Endothelial cell of umbilical vein (primary cell): ENCODE data around the gene AJUBA. TPM values are rescaled to one million over a fixed set of nuclear protein-coding genes. Genes with fewer than 3 reads are reported as not detected.
"Not testable (repeated sequence)": the region's sequence is repeated elsewhere in the genome, so short reads cannot be mapped to it uniquely, and the experiment has no call there.

ENCODE experiments used
- BruUV-seq: library from RNA; stranded (reverse); fragments of 400-500 nt; replicated peaks from 2 replicates; lab custom pipeline; 2021; lab: Mats Ljungman, UMichigan
- CTCF ChIA-PET: fragments of 300-600, 350-600 bp; sonication (Branson Sonifier 250); formaldehyde crosslinking; loops from one replicate; lab custom pipeline; 2021; ENCODE audit warnings: antibody characterized with exemption, inconsistent platforms; lab: Charles Lee
- POLR2A ChIA-PET: fragments of 300-600, 350-600 bp; sonication (Branson Sonifier 250); formaldehyde crosslinking; loops from one replicate; lab custom pipeline; 2021; ENCODE audit warnings: antibody characterized with exemption, inconsistent platforms; lab: Charles Lee
- DNase-seq: peaks from one replicate; pipeline ENCODE4 v3.0.0-alpha.2; 2011; ENCODE audit warnings: low read depth, low spot score
- FAIRE-seq: peaks from 2 replicates; lab custom pipeline; 2011; peaks lifted over from hg19 to GRCh38; lab: Jason Lieb, UNC
- H2AFZ ChIP-seq: 2 replicates; pipeline ENCODE4 v1.6.0; 2012; ENCODE audit warnings: low read depth, low read length, control low read depth, inconsistent platforms
- H3K27ac ChIP-seq: 2 replicates; pipeline ENCODE4 v1.5.1; 2011; ENCODE audit warnings: low read depth, mild to moderate bottlenecking, control low read depth, low read length, moderate library complexity; ENCODE audit not compliant: insufficient read depth
- H3K27me3 ChIP-seq, 2 experiments: 2 replicates each; pipeline versions ENCODE4 v1.6.0 to v1.6.1; 2011; ENCODE audit warnings: low read length in 2 of 2, mixed read lengths in 1 of 2; ENCODE audit not compliant: control insufficient read depth in 2 of 2, insufficient read depth in 2 of 2
- H3K36me3 ChIP-seq, 2 experiments: 2 replicates in 1 of 2; 3 replicates in 1 of 2; pipeline ENCODE4 v1.5.1; 2011; ENCODE audit warnings: low read length in 2 of 2, mild to moderate bottlenecking in 1 of 2, moderate library complexity in 1 of 2; ENCODE audit not compliant: control insufficient read depth in 2 of 2, insufficient read depth in 2 of 2; ENCODE audit errors: extremely low read depth in 1 of 2
- H3K4me1 ChIP-seq: 3 replicates; pipeline ENCODE4 v1.5.1; 2011; ENCODE audit warnings: mild to moderate bottlenecking, low read length; ENCODE audit not compliant: control insufficient read depth, insufficient read depth; ENCODE audit errors: extremely low read depth
- H3K4me2 ChIP-seq: 2 replicates; pipeline ENCODE4 v1.6.1; 2011; ENCODE audit warnings: low read length, control low read depth, mixed read lengths; ENCODE audit not compliant: insufficient read depth
- H3K4me3 ChIP-seq, 3 experiments: fragments of 200-600 bp in 1 of 3; sonication (generic), shearing (Covaris generic) in 1 of 3; replicated peaks in 1 of 3; 2 replicates each; pipeline ENCODE4 v1.5.1; 2011 to 2016; ENCODE audit warnings: control low read depth in 3 of 3, low read length in 3 of 3, mild to moderate bottlenecking in 2 of 3, inconsistent platforms in 1 of 3, low read depth in 1 of 3, moderate library complexity in 1 of 3; ENCODE audit not compliant: insufficient read depth in 1 of 3
- H3K79me2 ChIP-seq: 2 replicates; pipeline ENCODE4 v1.6.0; 2012; ENCODE audit warnings: low read length, inconsistent platforms; ENCODE audit not compliant: control insufficient read depth, insufficient read depth
- H3K9ac ChIP-seq: replicated peaks from 2 replicates; pipeline ENCODE3; 2011; ENCODE audit warnings: low read length, control low read depth; ENCODE audit not compliant: insufficient read depth; ENCODE audit errors: extremely low read depth
- H3K9me1 ChIP-seq: replicated peaks from 3 replicates; pipeline ENCODE4 v1.6.0; 2011; ENCODE audit warnings: mild to moderate bottlenecking, low read length; ENCODE audit not compliant: control insufficient read depth, insufficient read depth; ENCODE audit errors: extremely low read depth
- H3K9me3 ChIP-seq: replicated peaks from 2 replicates; pipeline ENCODE4 v1.5.1; 2012; ENCODE audit warnings: low read length, inconsistent platforms; ENCODE audit not compliant: control insufficient read depth, insufficient read depth
- H4K20me1 ChIP-seq: replicated peaks from 2 replicates; pipeline ENCODE3; 2011; ENCODE audit warnings: mild to moderate bottlenecking, low read length; ENCODE audit not compliant: control insufficient read depth, insufficient read depth; ENCODE audit errors: extremely low read depth
- MYC ChIP-seq: IDR thresholded peaks from one replicate; pipeline ENCODE4 v1.6.1; 2011; ENCODE audit warnings: mild to moderate bottlenecking, low read depth, low read length
- dilution Hi-C: fragments of 300-500 bp; cut with MboI; formaldehyde crosslinking; loops from one replicate; pipeline ENCODE4 v1.15.0; 2019; ENCODE audit warnings: low sequenced_read_pairs; ENCODE audit not compliant: extremely low pct_ligation_motif_present
- intact Hi-C: fragments of 100-400 bp; cut with micrococcal nuclease; formaldehyde crosslinking; loops from one replicate; pipeline ENCODE4 v1.10.0; 2022
- polyA plus RNA-seq, 4 experiments: library from polyadenylated mRNA; depleted of rRNA in 3 of 4; stranded (reverse) in 3 of 4; unstranded in 1 of 4; fragments of >200 nt; gene quantifications; 2 replicates each; pipeline versions ENCODE4 v1.2.1 to v1.2.3, GENCODE V29; 2011 to 2012; ENCODE audit warnings: missing spikeins in 1 of 4
- total RNA-seq: library from RNA; stranded (reverse); gene quantifications from 2 replicates; pipeline ENCODE4 v1.2.3, GENCODE V29; 2021
- TF ChIP-seq, protein P1 (sequence below), 2 donors: IDR thresholded peaks; 1 replicate in 1 of 2; 2 replicates in 1 of 2; pipeline ENCODE4 v1.5.1; 2011; ENCODE audit warnings: low read length in 2 of 2, mild to moderate bottlenecking in 2 of 2, moderate library complexity in 2 of 2, control low read depth in 1 of 2, inconsistent platforms in 1 of 2, low read depth in 1 of 2; ENCODE audit not compliant: insufficient read depth in 1 of 2; ENCODE audit errors: extremely low read depth in 1 of 2
- TF ChIP-seq, protein P2 (sequence below): IDR thresholded peaks from 2 replicates; pipeline ENCODE4 v1.6.1; 2011; ENCODE audit not compliant: insufficient read depth, insufficient read length

AJUBA gene
- total and polyA plus RNA-seq, 2 donors (not counting 3 experiments of a cell fraction or from before 2014, with no cell fraction given) = 50.0 to 61.7 TPM

DNA sequence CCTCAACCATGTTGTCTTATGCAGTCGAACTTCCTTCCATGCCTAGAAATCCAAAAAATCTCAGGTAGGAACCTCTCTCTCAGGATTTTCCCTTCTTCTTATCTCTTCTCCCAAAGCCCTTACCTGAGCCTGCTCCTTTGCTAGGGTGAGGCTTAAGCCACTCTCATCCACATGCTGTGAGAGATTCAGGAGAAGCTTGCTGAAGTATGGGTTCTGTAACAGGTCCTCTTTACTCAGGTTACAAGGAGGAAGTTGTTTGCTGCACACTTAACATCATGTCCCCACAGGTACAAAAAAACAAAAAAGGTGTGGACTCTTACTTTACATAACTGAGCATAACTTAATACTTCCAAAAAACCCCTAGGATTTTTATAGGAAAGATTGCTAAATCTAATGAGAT is 29.9 kb downstream of the AJUBA start:
- H3K9me1 ChIP-seq = no peaks in the 10 kb centered on the region
- H3K9me3 ChIP-seq = no peaks in the 10 kb centered on the region
- peaks cover 0 to 7% of the 10 kb centered on the region in 2 experiments for H3K36me3 ChIP-seq
- dilution Hi-C loops = no loop called here
- H2AFZ ChIP-seq = no peak overlapping the region
- no TSS peak for BruUV-seq
- ChIA-PET CTCF (no interaction called here), POLR2A (no interaction called here)
- TF ChIP-seq, protein P1, sequence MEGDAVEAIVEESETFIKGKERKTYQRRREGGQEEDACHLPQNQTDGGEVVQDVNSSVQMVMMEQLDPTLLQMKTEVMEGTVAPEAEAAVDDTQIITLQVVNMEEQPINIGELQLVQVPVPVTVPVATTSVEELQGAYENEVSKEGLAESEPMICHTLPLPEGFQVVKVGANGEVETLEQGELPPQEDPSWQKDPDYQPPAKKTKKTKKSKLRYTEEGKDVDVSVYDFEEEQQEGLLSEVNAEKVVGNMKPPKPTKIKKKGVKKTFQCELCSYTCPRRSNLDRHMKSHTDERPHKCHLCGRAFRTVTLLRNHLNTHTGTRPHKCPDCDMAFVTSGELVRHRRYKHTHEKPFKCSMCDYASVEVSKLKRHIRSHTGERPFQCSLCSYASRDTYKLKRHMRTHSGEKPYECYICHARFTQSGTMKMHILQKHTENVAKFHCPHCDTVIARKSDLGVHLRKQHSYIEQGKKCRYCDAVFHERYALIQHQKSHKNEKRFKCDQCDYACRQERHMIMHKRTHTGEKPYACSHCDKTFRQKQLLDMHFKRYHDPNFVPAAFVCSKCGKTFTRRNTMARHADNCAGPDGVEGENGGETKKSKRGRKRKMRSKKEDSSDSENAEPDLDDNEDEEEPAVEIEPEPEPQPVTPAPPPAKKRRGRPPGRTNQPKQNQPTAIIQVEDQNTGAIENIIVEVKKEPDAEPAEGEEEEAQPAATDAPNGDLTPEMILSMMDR (IDR thresholded peaks at IDR 0.05; ENCODE audit: extremely low read depth in 1 of 2, insufficient read depth in 1 of 2, low read depth in 1 of 2, low read length in 2 of 2) = no peak
- TF ChIP-seq, protein P2, sequence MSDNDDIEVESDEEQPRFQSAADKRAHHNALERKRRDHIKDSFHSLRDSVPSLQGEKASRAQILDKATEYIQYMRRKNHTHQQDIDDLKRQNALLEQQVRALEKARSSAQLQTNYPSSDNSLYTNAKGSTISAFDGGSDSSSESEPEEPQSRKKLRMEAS = no peak
- TF ChIP-seq MYC = no peak
- H3K27me3 ChIP-seq = no peaks in the 10 kb centered on the region
- DNase-seq (no peak), FAIRE-seq (no peak)
- no peak overlapping the region for H3K4me2 ChIP-seq
- H3K4me3 ChIP-seq = no peak overlapping the region
- no peaks in the 10 kb centered on the region for H4K20me1 ChIP-seq
- H3K27ac ChIP-seq = no peak overlapping the region
- H3K9ac ChIP-seq = no peak overlapping the region
- intact Hi-C loops = no loop called here
- peaks cover 10% of the 10 kb centered on the region for H3K4me1 ChIP-seq
- no peaks in the 10 kb centered on the region for H3K79me2 ChIP-seq

DNA sequence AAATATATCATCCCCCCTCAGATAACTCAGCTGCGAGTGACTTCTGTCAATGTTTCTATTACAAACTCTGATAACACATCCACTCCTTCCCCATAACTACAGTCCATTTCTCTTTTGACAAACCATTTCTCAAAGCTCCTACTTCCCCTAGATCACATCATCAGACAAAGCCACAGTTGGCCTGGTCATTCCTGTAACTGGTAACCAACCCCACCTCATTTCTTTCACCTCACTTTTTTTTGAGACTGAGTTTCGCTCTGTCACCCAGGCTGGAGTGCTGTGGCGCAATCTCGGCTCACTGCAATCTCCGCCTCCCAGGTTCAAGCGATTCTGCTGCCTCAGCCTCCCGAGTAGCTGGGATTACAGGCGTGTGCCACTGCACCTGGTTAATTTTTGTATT is 30.6 kb downstream of the AJUBA start:
- H3K9me1 ChIP-seq, H3K4me3 ChIP-seq, H3K9ac ChIP-seq, H3K9me3 ChIP-seq, POLR2A ChIA-PET, H3K4me2 ChIP-seq, FAIRE-seq, dilution Hi-C loops, DNase-seq, H2AFZ ChIP-seq, H3K27me3 ChIP-seq, intact Hi-C loops, H3K27ac ChIP-seq, H4K20me1 ChIP-seq, H3K79me2 ChIP-seq, BruUV-seq, H3K36me3 ChIP-seq, H3K4me1 ChIP-seq: not testable (repeated sequence)
- CTCF ChIA-PET = interaction anchor here (0.7 to 1.4 kb wide), 5 partner anchors 8 to 106 kb away, joined by 3 to 4 read pairs (median 3); partner anchors contain the start of genes CDH24 and PRMT5
